B cell (primary cell): ENCODE results near the gene POLD1. TPM values are rescaled to one million over a fixed set of nuclear protein-coding genes. Genes with fewer than 3 reads are reported as not detected.

Experiments
- ATAC-seq: fragments of 200-7000 bp; cut with Tn5 transposase; one replicate; pipeline ENCODE4 v1.10.0; 2021; ENCODE audit warnings: low read depth, mild to moderate bottlenecking, moderate number of reproducible peaks, moderate library complexity
- CTCF ChIA-PET: fragments of 350-600 bp; sonication (Branson Sonifier 250); formaldehyde crosslinking; loops from one replicate; lab custom pipeline; 2021; ENCODE audit warnings: antibody characterized with exemption, inconsistent platforms; lab: Charles Lee
- POLR2A ChIA-PET: fragments of 350-600 bp; sonication (Branson Sonifier 250); formaldehyde crosslinking; loops from one replicate; lab custom pipeline; 2021; ENCODE audit warnings: antibody characterized with exemption; lab: Charles Lee
- DNase-seq: peaks from one replicate; pipeline ENCODE4 v3.0.0; 2013
- H2AFZ ChIP-seq: 2 replicates; pipeline ENCODE4 v1.6.1; 2012; ENCODE audit warnings: mild to moderate bottlenecking, low read depth, low read length; ENCODE audit not compliant: insufficient read depth, poor library complexity, severe bottlenecking
- H3K27ac ChIP-seq, 2 donors: 1 replicate in 1 of 2; 2 replicates in 1 of 2; pipeline ENCODE4 v1.5.1; 2012 to 2013; ENCODE audit warnings: low read length in 2 of 2, mild to moderate bottlenecking in 2 of 2, moderate library complexity in 1 of 2
- H3K27me3 ChIP-seq, 4 experiments: fragments of 200-600 bp in 1 of 4; sonication (generic) in 1 of 4; replicated peaks in 1 of 4; 1 replicate in 2 of 4; 2 replicates in 2 of 4; pipeline versions ENCODE4 v1.6.1 to v1.7.0; 2013 to 2016; ENCODE audit warnings: low read length in 3 of 4, mild to moderate bottlenecking in 2 of 4, mixed read lengths in 1 of 4, moderate library complexity in 1 of 4; ENCODE audit not compliant: insufficient read depth in 4 of 4, control insufficient read depth in 3 of 4; ENCODE audit errors: control extremely low read depth in 1 of 4
- H3K36me3 ChIP-seq, 2 experiments: replicated peaks in 1 of 2; 1 replicate in 1 of 2; 2 replicates in 1 of 2; pipeline versions ENCODE4 v1.6.1 to v1.7.1; 2013; ENCODE audit warnings: low read length in 1 of 2; ENCODE audit not compliant: insufficient read depth in 2 of 2, control insufficient read depth in 1 of 2; ENCODE audit errors: control extremely low read depth in 1 of 2, extremely low read depth in 1 of 2
- H3K4me1 ChIP-seq, 2 donors: fragments of 200-600 bp in 1 of 2; sonication (generic) in 1 of 2; 1 replicate in 1 of 2; 2 replicates in 1 of 2; pipeline versions ENCODE4 v1.5.1 to v1.6.1; 2013 to 2017; ENCODE audit warnings: low read length in 2 of 2; ENCODE audit not compliant: control insufficient read depth in 2 of 2, insufficient read depth in 2 of 2
- H3K4me2 ChIP-seq: replicated peaks from 2 replicates; pipeline ENCODE3; 2012; ENCODE audit warnings: mild to moderate bottlenecking, low read depth, low read length; ENCODE audit not compliant: poor library complexity, severe bottlenecking
- H3K4me3 ChIP-seq, 5 experiments: fragments of 200-600 bp in 1 of 5; sonication (generic) in 1 of 5; 1 replicate in 3 of 5; 2 replicates in 2 of 5; pipeline versions ENCODE4 v1.5.1 to v1.7.0; 2011 to 2016; ENCODE audit warnings: low read length in 4 of 5, mild to moderate bottlenecking in 4 of 5, low read depth in 2 of 5, control low read depth in 1 of 5, moderate library complexity in 1 of 5; ENCODE audit not compliant: insufficient read depth in 1 of 5; ENCODE audit errors: control extremely low read depth in 1 of 5, extremely low read depth in 1 of 5
- H3K79me2 ChIP-seq: fragments of 200-600 bp; sonication (generic); one replicate; pipeline ENCODE4 v1.6.0; 2016; ENCODE audit warnings: low read length; ENCODE audit not compliant: control insufficient read depth, insufficient read depth
- H3K9ac ChIP-seq: fragments of 200-600 bp; sonication (generic); 2 replicates; pipeline ENCODE4 v1.6.1; 2017; ENCODE audit warnings: mild to moderate bottlenecking, low read length, moderate library complexity
- H3K9me3 ChIP-seq, 3 donors: one replicate each; pipeline versions ENCODE4 v1.6.1 to v1.7.1; 2013; ENCODE audit warnings: low read length in 2 of 3; ENCODE audit not compliant: control insufficient read depth in 2 of 3, insufficient read depth in 1 of 3; ENCODE audit errors: control extremely low read depth in 1 of 3
- H4K20me1 ChIP-seq: 2 replicates; pipeline ENCODE4 v1.6.0; 2012; ENCODE audit warnings: mild to moderate bottlenecking, low read length; ENCODE audit not compliant: insufficient read depth, control insufficient read depth, poor library complexity, severe bottlenecking
- H3K27ac Mint-ChIP-seq: one replicate; pipeline ENCODE4 v1.8.0; 2021; ENCODE audit warnings: mixed read lengths
- H3K27me3 Mint-ChIP-seq: one replicate; pipeline ENCODE4 v1.8.0; 2021; ENCODE audit warnings: mixed read lengths
- H3K4me1 Mint-ChIP-seq: one replicate; pipeline ENCODE4 v1.8.0; 2021; ENCODE audit warnings: mixed read lengths
- H3K4me3 Mint-ChIP-seq: one replicate; pipeline ENCODE4 v1.8.0; 2021; ENCODE audit warnings: mixed read lengths
- H3K9me3 Mint-ChIP-seq: one replicate; pipeline ENCODE4 v1.8.0; 2022; ENCODE audit warnings: mixed read lengths; ENCODE audit not compliant: insufficient read depth
- CTCF ChIP-seq: fragments of 200-600 bp; IDR thresholded peaks from one replicate; pipeline ENCODE4 v1.8.0; 2022; ENCODE audit warnings: antibody characterized with exemption, mild to moderate bottlenecking
- EZH2 ChIP-seq: IDR thresholded peaks from 2 replicates; pipeline ENCODE4 v1.6.1; 2012; ENCODE audit warnings: borderline replicate concordance, low read depth, mild to moderate bottlenecking, moderate library complexity, low read length; ENCODE audit not compliant: insufficient read depth, poor library complexity, severe bottlenecking
- WGBS: methylation state at CpG from one replicate; pipeline ENCODE4 v1.1.5; 2013; ENCODE audit warnings: missing lambda C conversion rate; ENCODE audit not compliant: insufficient coverage; 5-methylcytosine and 5-hydroxymethylcytosine counted together
- intact Hi-C: fragments of 100-400 bp; cut with micrococcal nuclease; formaldehyde crosslinking; loops from one replicate; pipeline ENCODE4 v1.10.0; 2022
- polyA plus RNA-seq: library from polyadenylated mRNA; depleted of rRNA; stranded (reverse); fragments of >200 nt; gene quantifications from 2 replicates; pipeline ENCODE4 v1.2.3, GENCODE V29; 2012
- total RNA-seq, 2 donors: library from RNA; stranded (reverse); fragments of 120-200 nt in 1 of 2; gene quantifications; 1 replicate in 1 of 2; 2 replicates in 1 of 2; pipeline versions ENCODE4 v1.2.3 to v1.2.4, GENCODE V29; 2013 to 2022

POLD1 gene
- total and polyA plus RNA-seq, 2 donors (not counting 1 experiment from before 2014, with no cell fraction given), result 43.6 to 65.2 TPM

GRCh38 chr19:50371914-50372475, 12.2 kb upstream of the POLD1 start:
- no peak overlapping the region for H3K4me3 Mint-ChIP-seq

More at GRCh38 chr19:50371914-50372475, 12.2 kb upstream of the POLD1 start:
- Histone ChIP-seq H3K4me2 (no peak overlapping the region), H3K4me3 (no peak overlapping the region), H2AFZ (no peak overlapping the region), H3K36me3 (no peaks in the 10 kb centered on the region), H4K20me1 (peaks cover 2% of the 10 kb centered on the region), H3K79me2 (peaks cover 11% of the 10 kb centered on the region), H3K9ac (no peak overlapping the region), H3K27ac (no peak overlapping the region), H3K4me1 (peaks cover 17 to 31% of the 10 kb centered on the region in 2 donors), H3K27me3 (no peaks in the 10 kb centered on the region), H3K9me3 (no peaks in the 10 kb centered on the region)
- intact Hi-C loops, result no loop called here
- DNase-seq (no peak), ATAC-seq (no peak)
- H3K4me1 Mint-ChIP-seq, result peaks cover 25% of the 10 kb centered on the region
- no peak overlapping the region for H3K27ac Mint-ChIP-seq
- no peaks in the 10 kb centered on the region for H3K27me3 Mint-ChIP-seq
- no peaks in the 10 kb centered on the region for H3K9me3 Mint-ChIP-seq
- POLR2A ChIA-PET, result interaction anchor here (0.6 kb wide), 1 partner anchor 89 kb away, joined by 4 read pairs; no protein-coding TSS in a partner anchor
- whole genome bisulfite sequencing, result 66% methylated on average over 5 of the region's 10 CpGs
- CTCF ChIA-PET, result no interaction called here
- no peak for TF ChIP-seq CTCF
- no peak for TF ChIP-seq EZH2
